HepG2 (cell line): ENCODE measurements around the gene SLC6A9.

Source experiments
- CAMTA2 ChIP-seq: sonication (generic); formaldehyde crosslinking; IDR thresholded peaks from 2 replicates; pipeline ENCODE4 v1.4.0; 2020; ENCODE audit warnings: mild to moderate bottlenecking, missing genetic modification reagents, borderline replicate concordance
- FOXP1 ChIP-seq, 2 experiments: fragments of 450-650 bp in 1 of 2; IDR thresholded peaks; 2 replicates each; pipeline ENCODE4 v1.6.1; 2017 to 2018; ENCODE audit warnings: antibody characterized with exemption in 1 of 2
- NFE2L1 ChIP-seq: sonication (generic); formaldehyde crosslinking; IDR thresholded peaks from 2 replicates; pipeline ENCODE4 v1.4.0; 2020; ENCODE audit warnings: missing genetic modification reagents, mild to moderate bottlenecking, borderline replicate concordance
- NR3C1 ChIP-seq: sonication (generic); formaldehyde crosslinking; IDR thresholded peaks from 2 replicates; pipeline ENCODE4 v1.4.0; 2020; ENCODE audit warnings: missing genetic modification reagents
- SMAD1 ChIP-seq: sonication (generic); formaldehyde crosslinking; IDR thresholded peaks from 2 replicates; pipeline ENCODE4 v1.4.0; 2020; ENCODE audit warnings: missing genetic modification reagents, low read depth, mild to moderate bottlenecking, borderline replicate concordance
- ZNF75D ChIP-seq: sonication (generic); formaldehyde crosslinking; IDR thresholded peaks from 2 replicates; pipeline ENCODE4 v1.8.1; 2023; ENCODE audit warnings: missing genetic modification reagents, mild to moderate bottlenecking, borderline replicate concordance
- TF ChIP-seq, protein P1 (sequence below): sonication (generic); formaldehyde crosslinking; IDR thresholded peaks from 2 replicates; pipeline ENCODE4 v1.5.0; 2020; ENCODE audit warnings: mild to moderate bottlenecking, missing genetic modification reagents, moderate library complexity

DNA sequence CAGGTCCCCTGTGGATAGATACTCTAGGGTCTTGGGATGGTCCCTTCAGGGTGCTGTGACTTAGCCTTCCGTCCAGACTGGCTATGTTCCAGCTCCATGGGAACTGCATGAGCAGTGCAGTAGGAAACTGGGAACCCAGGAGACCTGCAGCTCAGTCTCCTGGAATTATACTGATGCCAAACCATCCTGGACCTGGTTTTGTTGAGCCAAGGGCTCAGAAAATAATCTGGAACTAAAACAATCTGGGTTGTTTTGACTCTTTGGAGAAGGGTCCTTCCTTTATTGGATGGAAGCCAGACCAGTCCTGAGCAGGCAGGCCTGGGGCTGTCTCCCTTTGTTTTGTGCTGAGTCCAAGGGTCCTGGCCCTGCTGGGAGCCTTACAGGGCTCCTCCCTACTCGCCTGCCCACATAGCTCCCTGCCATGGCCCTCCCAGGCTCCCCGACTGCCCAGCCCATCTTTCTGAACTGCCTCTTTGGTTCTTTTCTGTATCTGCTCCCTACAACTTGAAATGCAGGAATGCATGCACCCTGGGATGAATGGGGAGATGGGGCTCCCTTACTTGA is 83.3 kb downstream of the SLC6A9 start:
- TF ChIP-seq ZNF75D (CRISPR knock-in tag), result no peak
- TF ChIP-seq NFE2L1 (CRISPR knock-in tag), result no peak
- TF ChIP-seq FOXP1 (IDR thresholded peaks at IDR 0.05), result no peak
- no peak for TF ChIP-seq FOXP1 (CRISPR knock-in tag; IDR thresholded peaks at IDR 0.05)
- no peak for TF ChIP-seq SMAD1 (CRISPR knock-in tag)
- TF ChIP-seq, protein P1, sequence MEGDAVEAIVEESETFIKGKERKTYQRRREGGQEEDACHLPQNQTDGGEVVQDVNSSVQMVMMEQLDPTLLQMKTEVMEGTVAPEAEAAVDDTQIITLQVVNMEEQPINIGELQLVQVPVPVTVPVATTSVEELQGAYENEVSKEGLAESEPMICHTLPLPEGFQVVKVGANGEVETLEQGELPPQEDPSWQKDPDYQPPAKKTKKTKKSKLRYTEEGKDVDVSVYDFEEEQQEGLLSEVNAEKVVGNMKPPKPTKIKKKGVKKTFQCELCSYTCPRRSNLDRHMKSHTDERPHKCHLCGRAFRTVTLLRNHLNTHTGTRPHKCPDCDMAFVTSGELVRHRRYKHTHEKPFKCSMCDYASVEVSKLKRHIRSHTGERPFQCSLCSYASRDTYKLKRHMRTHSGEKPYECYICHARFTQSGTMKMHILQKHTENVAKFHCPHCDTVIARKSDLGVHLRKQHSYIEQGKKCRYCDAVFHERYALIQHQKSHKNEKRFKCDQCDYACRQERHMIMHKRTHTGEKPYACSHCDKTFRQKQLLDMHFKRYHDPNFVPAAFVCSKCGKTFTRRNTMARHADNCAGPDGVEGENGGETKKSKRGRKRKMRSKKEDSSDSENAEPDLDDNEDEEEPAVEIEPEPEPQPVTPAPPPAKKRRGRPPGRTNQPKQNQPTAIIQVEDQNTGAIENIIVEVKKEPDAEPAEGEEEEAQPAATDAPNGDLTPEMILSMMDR (CRISPR knock-in tag), result no peak
- TF ChIP-seq CAMTA2 (CRISPR knock-in tag), result no peak
- no peak for TF ChIP-seq NR3C1 (CRISPR knock-in tag)
